DND-41 (cell line): ENCODE results near the gene TAS2R31.

Experiments
- ATAC-seq: fragments of 200-7000 bp; cut with Tn5 transposase; 3 replicates; pipeline ENCODE4 v1.9.1; 2021; ENCODE audit warnings: low read depth; ENCODE audit not compliant: insufficient read depth
- DNase-seq: peaks from one replicate; pipeline ENCODE4 v3.0.0-alpha.2; 2020
- H2AFZ ChIP-seq: 2 replicates; pipeline ENCODE4 v1.6.0; 2012; ENCODE audit warnings: low read depth, low read length
- H3K27ac ChIP-seq: 2 replicates; pipeline ENCODE4 v1.5.1; 2012; ENCODE audit warnings: low read length, inconsistent platforms
- H3K27me3 ChIP-seq: fragments of 200-600 bp; sonication (generic); 2 replicates; pipeline ENCODE4 v1.6.0; 2012; ENCODE audit warnings: low read length, mild to moderate bottlenecking, inconsistent platforms; ENCODE audit not compliant: insufficient read depth, poor library complexity
- H3K36me3 ChIP-seq: 2 replicates; pipeline ENCODE4 v1.5.1; 2012; ENCODE audit warnings: low read length, inconsistent platforms; ENCODE audit not compliant: insufficient read depth
- H3K4me1 ChIP-seq: 2 replicates; pipeline ENCODE4 v1.5.1; 2012; ENCODE audit warnings: mild to moderate bottlenecking, low read length; ENCODE audit not compliant: insufficient read depth
- H3K4me2 ChIP-seq: 2 replicates; pipeline ENCODE4 v1.6.0; 2012; ENCODE audit warnings: mild to moderate bottlenecking, moderate library complexity, low read length, inconsistent platforms; ENCODE audit not compliant: insufficient read depth
- H3K4me3 ChIP-seq, 2 experiments: fragments of 200-600 bp in 1 of 2; shearing (Covaris generic) in 1 of 2; 2 replicates each; pipeline ENCODE4 v1.5.1; 2012 to 2016; ENCODE audit warnings: inconsistent platforms in 2 of 2, low read length in 2 of 2, mild to moderate bottlenecking in 2 of 2, low read depth in 1 of 2, moderate library complexity in 1 of 2
- H3K79me2 ChIP-seq: 2 replicates; pipeline ENCODE4 v1.6.0; 2012; ENCODE audit warnings: low read length, inconsistent platforms; ENCODE audit not compliant: insufficient read depth
- H3K9ac ChIP-seq: 2 replicates; pipeline ENCODE4 v1.6.0; 2012; ENCODE audit warnings: low read depth, mild to moderate bottlenecking, inconsistent platforms, low read length, moderate library complexity
- H3K9me3 ChIP-seq: 2 replicates; pipeline ENCODE4 v1.5.1; 2012; ENCODE audit warnings: low read length, moderate library complexity, mild to moderate bottlenecking, inconsistent platforms; ENCODE audit not compliant: insufficient read depth, severe bottlenecking
- H4K20me1 ChIP-seq: 2 replicates; pipeline ENCODE4 v1.6.0; 2012; ENCODE audit warnings: low read length; ENCODE audit not compliant: insufficient read depth
- EZH2 ChIP-seq: IDR thresholded peaks from 3 replicates; pipeline ENCODE4 v1.6.1; 2012; ENCODE audit warnings: borderline replicate concordance, low read depth, mild to moderate bottlenecking, moderate library complexity, low read length, inconsistent platforms; ENCODE audit not compliant: severe bottlenecking
- TF ChIP-seq, protein P1 (sequence below): IDR thresholded peaks from 2 replicates; pipeline ENCODE4 v1.5.1; 2012; ENCODE audit warnings: borderline replicate concordance, low read length, moderate library complexity, mild to moderate bottlenecking; ENCODE audit not compliant: poor library complexity, severe bottlenecking; ENCODE audit errors: extremely low read depth

TAS2R31 gene

DNA sequence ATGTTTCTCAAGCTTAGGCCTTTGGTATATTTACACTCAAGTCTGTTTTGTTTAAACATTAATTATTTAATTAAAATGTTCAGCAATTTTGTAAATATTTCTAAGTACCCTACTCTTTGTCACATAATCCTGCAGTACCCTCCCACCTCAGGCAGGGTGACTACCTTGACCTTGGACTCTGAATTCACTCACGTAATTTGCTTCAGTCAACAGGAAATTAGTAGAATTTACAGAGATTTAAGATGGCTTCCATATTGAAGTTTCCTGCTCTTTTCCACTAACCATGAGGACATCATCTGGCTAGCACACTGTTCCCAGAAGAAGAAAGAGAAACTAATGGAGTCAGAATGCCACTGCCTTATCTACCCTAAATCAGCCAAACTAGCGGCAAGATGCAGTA lies 7.8 kb downstream of the TAS2R31 start:
- no peak for TF ChIP-seq EZH2
- Histone ChIP-seq H3K27me3 (no peaks in the 10 kb centered on the region), H2AFZ (no peak overlapping the region), H3K79me2 (0 out of 2 replicates have a peak, but pooled peaks cover 3% of the 10 kb centered on the region), H3K9ac (no peak overlapping the region), H3K4me3 (no peak overlapping the region), H3K4me2 (no peak overlapping the region), H3K4me1 (no peaks in the 10 kb centered on the region), H4K20me1 (no peaks in the 10 kb centered on the region), H3K27ac (no peak overlapping the region), H3K9me3 (peaks cover 11% of the 10 kb centered on the region), H3K36me3 (peaks cover 23% of the 10 kb centered on the region)
- no peak for DNase-seq
- no peak for ATAC-seq

DNA sequence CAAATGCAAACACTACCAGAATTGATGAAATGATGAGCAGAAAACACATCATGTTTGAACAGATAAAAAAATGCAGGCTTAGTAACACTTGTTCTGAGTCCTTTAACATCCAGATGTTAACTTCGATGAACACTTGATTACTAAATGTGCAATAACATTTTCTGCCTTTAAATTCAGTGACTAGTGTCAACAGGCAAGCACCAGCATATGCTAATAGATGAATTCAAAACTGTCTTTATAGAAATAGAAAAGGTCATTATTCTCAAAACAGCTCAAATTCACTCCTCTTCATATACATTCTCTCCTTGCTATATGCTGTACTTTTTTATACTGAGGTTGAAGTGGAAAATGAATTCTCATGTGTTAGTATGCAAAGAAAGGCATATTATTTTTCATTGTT lies 8.7 kb downstream of the TAS2R31 start, which contains the start of gene TAS2R19:
TAS2R19 (minus strand) TSS at position 101 of the 400 bp plus-strand sequence; CDS start at position 52, 49 bp downstream.
- Histone ChIP-seq H3K27me3 (no peaks in the 10 kb centered on the region), H3K79me2 (0 out of 2 replicates have a peak, but pooled peaks cover 3% of the 10 kb centered on the region), H3K27ac (no peak within 1 kb of the TSS), H2AFZ (no peak within 1 kb of the TSS), H4K20me1 (no peaks in the 10 kb centered on the region), H3K4me1 (no peaks in the 10 kb centered on the region), H3K4me3 (no peak within 1 kb of the TSS), H3K36me3 (peaks cover 17% of the 10 kb centered on the region), H3K4me2 (no peak within 1 kb of the TSS), H3K9me3 (peaks cover 5% of the 10 kb centered on the region), H3K9ac (no peak within 1 kb of the TSS)
- ATAC-seq (no peak), DNase-seq (no peak)
- TF ChIP-seq, protein P1, sequence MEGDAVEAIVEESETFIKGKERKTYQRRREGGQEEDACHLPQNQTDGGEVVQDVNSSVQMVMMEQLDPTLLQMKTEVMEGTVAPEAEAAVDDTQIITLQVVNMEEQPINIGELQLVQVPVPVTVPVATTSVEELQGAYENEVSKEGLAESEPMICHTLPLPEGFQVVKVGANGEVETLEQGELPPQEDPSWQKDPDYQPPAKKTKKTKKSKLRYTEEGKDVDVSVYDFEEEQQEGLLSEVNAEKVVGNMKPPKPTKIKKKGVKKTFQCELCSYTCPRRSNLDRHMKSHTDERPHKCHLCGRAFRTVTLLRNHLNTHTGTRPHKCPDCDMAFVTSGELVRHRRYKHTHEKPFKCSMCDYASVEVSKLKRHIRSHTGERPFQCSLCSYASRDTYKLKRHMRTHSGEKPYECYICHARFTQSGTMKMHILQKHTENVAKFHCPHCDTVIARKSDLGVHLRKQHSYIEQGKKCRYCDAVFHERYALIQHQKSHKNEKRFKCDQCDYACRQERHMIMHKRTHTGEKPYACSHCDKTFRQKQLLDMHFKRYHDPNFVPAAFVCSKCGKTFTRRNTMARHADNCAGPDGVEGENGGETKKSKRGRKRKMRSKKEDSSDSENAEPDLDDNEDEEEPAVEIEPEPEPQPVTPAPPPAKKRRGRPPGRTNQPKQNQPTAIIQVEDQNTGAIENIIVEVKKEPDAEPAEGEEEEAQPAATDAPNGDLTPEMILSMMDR = no peak
- no peak for TF ChIP-seq EZH2

DNA sequence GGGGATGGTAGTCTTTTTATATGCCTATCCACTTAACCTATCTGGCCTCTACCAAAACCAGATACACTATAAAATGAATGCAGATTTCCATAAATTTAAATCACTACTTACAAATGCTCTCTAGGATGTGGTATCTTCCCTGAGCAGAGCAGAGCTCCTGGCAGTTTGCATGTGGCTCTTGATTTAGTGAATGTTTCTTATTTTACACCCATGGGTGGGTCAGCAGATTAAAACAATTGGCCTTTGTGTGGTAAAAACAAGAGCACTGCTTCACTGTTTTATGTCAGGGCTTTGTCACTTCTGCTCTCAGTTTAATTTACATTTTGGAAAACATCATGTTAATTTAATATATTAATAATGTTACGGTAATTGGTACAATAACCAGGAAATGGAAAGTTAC lies 14.3 kb downstream of the TAS2R31 start:
- Histone ChIP-seq H3K9ac (no peak overlapping the region), H3K36me3 (peaks cover 8% of the 10 kb centered on the region; the same call in 1 of the 2 replicates), H2AFZ (no peak overlapping the region), H3K4me2 (no peak overlapping the region), H3K4me3 (no peak overlapping the region), H3K27me3 (no peaks in the 10 kb centered on the region), H3K9me3 (no peaks in the 10 kb centered on the region), H3K4me1 (no peaks in the 10 kb centered on the region), H3K27ac (no peak overlapping the region), H4K20me1 (peaks cover 6% of the 10 kb centered on the region), H3K79me2 (no peaks in the 10 kb centered on the region; the same call in 1 of the 2 replicates)
- ATAC-seq = no peak
- DNase-seq = no peak
- TF ChIP-seq, protein P1 = no peak
- TF ChIP-seq EZH2 = no peak

DNA sequence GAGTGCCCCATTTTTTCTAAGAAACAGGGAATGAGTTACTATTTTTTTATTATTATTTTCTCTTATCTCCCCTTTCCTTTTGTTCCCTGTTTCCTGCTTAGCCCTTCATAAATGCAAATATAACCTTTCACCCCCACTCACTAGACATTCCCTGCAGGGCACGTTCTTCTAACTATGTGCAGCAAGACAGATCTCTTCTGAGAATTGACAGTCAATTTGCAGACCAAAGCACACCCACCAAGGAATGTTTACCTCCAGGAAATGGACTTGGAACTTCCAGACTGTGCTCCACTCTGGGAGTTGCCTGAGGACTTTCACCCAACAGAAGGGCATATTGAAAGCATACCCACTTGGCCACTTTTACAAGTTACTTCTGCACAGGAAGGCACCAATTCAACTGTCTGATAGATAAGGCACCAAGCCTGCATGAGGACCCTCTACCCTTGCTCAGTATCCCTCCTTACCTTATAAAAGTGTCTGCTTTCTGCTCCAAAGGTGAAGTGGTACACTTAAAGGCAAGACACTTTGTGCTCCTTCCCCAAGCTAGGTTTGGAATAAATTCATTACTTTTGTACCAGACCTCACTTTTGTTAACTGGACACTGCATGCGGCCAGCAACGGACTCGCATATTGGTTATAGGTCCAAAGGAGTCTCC lies 15.3 kb downstream of the TAS2R31 start:
- Histone ChIP-seq H3K4me1 (no peaks in the 10 kb centered on the region), H3K4me2 (no peak overlapping the region), H3K9me3 (no peaks in the 10 kb centered on the region), H3K9ac (no peak overlapping the region), H3K79me2 (no peaks in the 10 kb centered on the region; the same call in 1 of the 2 replicates), H3K4me3 (no peak overlapping the region), H3K27ac (no peak overlapping the region), H3K27me3 (no peaks in the 10 kb centered on the region), H2AFZ (no peak overlapping the region), H4K20me1 (peaks cover 6% of the 10 kb centered on the region), H3K36me3 (peaks cover 4% of the 10 kb centered on the region; the same call in 1 of the 2 replicates)
- DNase-seq (no peak), ATAC-seq (peak; percentile 17; the same call in 1 of the 3 replicates)
- TF ChIP-seq, protein P1 = no peak
- no peak for TF ChIP-seq EZH2
